ENCODE results near the gene GRIN2D.

GRIN2D gene

DNA sequence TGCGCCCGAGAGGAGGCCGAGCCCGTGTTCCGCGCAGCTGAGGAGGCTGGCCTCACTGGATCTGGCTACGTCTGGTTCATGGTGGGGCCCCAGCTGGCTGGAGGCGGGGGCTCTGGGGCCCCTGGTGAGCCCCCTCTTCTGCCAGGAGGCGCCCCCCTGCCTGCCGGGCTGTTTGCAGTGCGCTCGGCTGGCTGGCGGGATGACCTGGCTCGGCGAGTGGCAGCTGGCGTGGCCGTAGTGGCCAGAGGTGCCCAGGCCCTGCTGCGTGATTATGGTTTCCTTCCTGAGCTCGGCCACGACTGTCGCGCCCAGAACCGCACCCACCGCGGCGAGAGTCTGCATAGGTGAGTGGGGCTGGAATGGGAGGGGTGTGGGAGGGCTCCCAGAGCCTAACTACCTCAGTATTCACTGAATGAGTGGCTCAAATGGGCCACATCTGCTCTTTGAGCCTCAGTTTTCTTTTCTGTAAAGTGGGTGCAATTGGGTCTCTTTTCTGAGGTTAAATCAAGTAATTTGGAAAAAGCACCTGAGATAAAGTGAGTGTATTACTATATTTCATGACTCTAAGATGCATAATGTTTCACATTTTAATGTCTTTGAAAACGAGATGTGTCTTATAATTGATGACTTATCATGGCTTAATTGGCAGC lies 11.7 kb downstream of the GRIN2D start:
- no peak for DNase-seq (ENCODE audit: low read depth)
- no peak overlapping the region for H3K4me3 ChIP-seq (replicated peaks; ENCODE audit: low read depth, low read length)

GRCh38 chr19:48405850-48406249 lies 12.4 kb downstream of the GRIN2D start:
- no peak for DNase-seq (ENCODE audit: low read depth)
- H3K4me3 ChIP-seq (replicated peaks; ENCODE audit: low read depth, low read length) = no peak overlapping the region
- TF ChIP-seq CTCF (IDR thresholded peaks at IDR 0.05; ENCODE audit: low read length, missing control alignments) = no peak

More for the DNA sequence above, 11.7 kb downstream of the GRIN2D start:
- TF ChIP-seq CTCF (IDR thresholded peaks at IDR 0.05; ENCODE audit: low read length, missing control alignments) = no peak

- DNase-seq (ENCODE audit: low read depth) = no peak
- no peak for TF ChIP-seq CTCF (IDR thresholded peaks at IDR 0.05; ENCODE audit: low read length, missing control alignments)
- no peak overlapping the region for H3K4me3 ChIP-seq (replicated peaks; ENCODE audit: low read depth, low read length)
These were observed 20.6 kb downstream of the GRIN2D start for GRCh38 chr19:48413879-48414587.

GRCh38 chr19:48415395-48415794 lies 21.9 kb downstream of the GRIN2D start:
- no peak for TF ChIP-seq CTCF (IDR thresholded peaks at IDR 0.05; ENCODE audit: low read length, missing control alignments)
- DNase-seq (ENCODE audit: low read depth) = peak; percentile 56
- no peak overlapping the region for H3K4me3 ChIP-seq (replicated peaks; ENCODE audit: low read depth, low read length)

GRCh38 chr19:48415806-48416221 lies 22.3 kb downstream of the GRIN2D start:
- DNase-seq (ENCODE audit: low read depth) = no peak
- H3K4me3 ChIP-seq (replicated peaks; ENCODE audit: low read depth, low read length) = no peak overlapping the region
- no peak for TF ChIP-seq CTCF (IDR thresholded peaks at IDR 0.05; ENCODE audit: low read length, missing control alignments)

GRCh38 chr19:48417421-48417820 lies 24.0 kb downstream of the GRIN2D start:
- H3K4me3 ChIP-seq (replicated peaks; ENCODE audit: low read depth, low read length) = no peak overlapping the region
- DNase-seq (ENCODE audit: low read depth) = no peak
- no peak for TF ChIP-seq CTCF (IDR thresholded peaks at IDR 0.05; ENCODE audit: low read length, missing control alignments)

Measured in fibroblast of pulmonary artery (primary cell).